HepG2 (cell line): ENCODE data around the gene SEC14L1. TPM values are rescaled to one million over a fixed set of nuclear protein-coding genes. Genes with fewer than 3 reads are reported as not detected.

Experiments
- ATF7 ChIP-seq, 2 experiments: fragments of 450-650 bp in 1 of 2; sonication (generic) in 1 of 2; formaldehyde crosslinking in 1 of 2; IDR thresholded peaks; 2 replicates each; pipeline versions ENCODE4 v1.4.0 to v1.6.1; 2016 to 2020; ENCODE audit warnings: antibody characterized with exemption in 1 of 2, mild to moderate bottlenecking in 1 of 2, missing genetic modification reagents in 1 of 2
- DZIP1 ChIP-seq: sonication (generic); formaldehyde crosslinking; IDR thresholded peaks from 2 replicates; pipeline ENCODE4 v1.5.0; 2020; ENCODE audit warnings: mild to moderate bottlenecking, missing genetic modification reagents
- EHMT2 ChIP-seq: fragments of 200-600 bp; sonication (generic); IDR thresholded peaks from 2 replicates; pipeline ENCODE4 v1.7.0; 2017; ENCODE audit warnings: antibody characterized with exemption, low read depth, low read length, borderline replicate concordance
- HBP1 ChIP-seq: IDR thresholded peaks from 2 replicates; pipeline ENCODE4 v1.6.1; 2016; ENCODE audit warnings: low read depth, control low read depth
- HOXA5 ChIP-seq: sonication (generic); formaldehyde crosslinking; IDR thresholded peaks from 2 replicates; pipeline ENCODE4 v1.4.0; 2020; ENCODE audit warnings: missing genetic modification reagents
- SNAPC2 ChIP-seq: sonication (generic); formaldehyde crosslinking; IDR thresholded peaks from 2 replicates; pipeline ENCODE4 v1.8.1; 2022; ENCODE audit warnings: mild to moderate bottlenecking, missing genetic modification reagents
- TAF15 ChIP-seq: fragments of 200-400 bp; formaldehyde crosslinking; IDR thresholded peaks from one replicate; pipeline ENCODE4 v1.6.1; 2018; ENCODE audit warnings: mild to moderate bottlenecking, low read depth, low read length; ENCODE audit not compliant: poor library complexity, severe bottlenecking
- TEAD3 ChIP-seq: optimal IDR thresholded peaks from 2 replicates; pipeline ENCODE3; 2016; ENCODE audit warnings: borderline replicate concordance
- XRCC5 ChIP-seq: fragments of 200-400 bp; formaldehyde crosslinking; optimal IDR thresholded peaks from 2 replicates; pipeline ENCODE3; 2017; ENCODE audit warnings: mild to moderate bottlenecking, low read length
- ZBTB49 ChIP-seq: sonication (generic); formaldehyde crosslinking; IDR thresholded peaks from 2 replicates; pipeline ENCODE4 v1.4.0; 2020; ENCODE audit warnings: missing genetic modification reagents, borderline replicate concordance
- ZBTB7A ChIP-seq: sonication (generic); formaldehyde crosslinking; IDR thresholded peaks from 2 replicates; pipeline ENCODE4 v1.8.0; 2022; ENCODE audit warnings: mild to moderate bottlenecking, missing genetic modification reagents
- ZIK1 ChIP-seq: sonication (generic); formaldehyde crosslinking; IDR thresholded peaks from 2 replicates; pipeline ENCODE4 v1.5.0; 2020; ENCODE audit warnings: mild to moderate bottlenecking, low read depth, missing genetic modification reagents, borderline replicate concordance
- ZNF234 ChIP-seq: sonication (generic); formaldehyde crosslinking; conservative IDR thresholded peaks from 2 replicates; pipeline ENCODE4 v1.5.1; 2020; ENCODE audit warnings: mild to moderate bottlenecking, missing genetic modification reagents
- ZNF563 ChIP-seq: sonication (generic); formaldehyde crosslinking; IDR thresholded peaks from 2 replicates; pipeline ENCODE4 v1.8.0; 2022; ENCODE audit warnings: mild to moderate bottlenecking, moderate library complexity, missing genetic modification reagents
- ZNF589 ChIP-seq: sonication (generic); formaldehyde crosslinking; conservative IDR thresholded peaks from 2 replicates; pipeline ENCODE4 v1.8.0; 2022; ENCODE audit warnings: mild to moderate bottlenecking, moderate library complexity, missing genetic modification reagents
- ZNF878 ChIP-seq: sonication (generic); formaldehyde crosslinking; IDR thresholded peaks from 2 replicates; pipeline ENCODE4 v1.8.1; 2023; ENCODE audit warnings: mild to moderate bottlenecking, missing genetic modification reagents, moderate library complexity
- ZNF891 ChIP-seq: sonication (generic); formaldehyde crosslinking; IDR thresholded peaks from 2 replicates; pipeline ENCODE4 v1.5.0; 2020; ENCODE audit warnings: mild to moderate bottlenecking, missing genetic modification reagents
- polyA plus RNA-seq, 8 experiments: library from polyadenylated mRNA; depleted of rRNA in 3 of 8; stranded (reverse) in 7 of 8; unstranded in 1 of 8; fragments of >200 nt; fragmentation: Illumina TruSeq in 4 of 8; extraction: Trizol in 4 of 8; gene quantifications; 2 replicates each; pipeline versions ENCODE4 v1.2.1 to v1.2.3, GENCODE V29; 2011 to 2016; ENCODE audit warnings: low read depth in 4 of 8, missing spikeins in 1 of 8, mixed read lengths in 1 of 8; ENCODE audit not compliant: insufficient read depth in 1 of 8
- total RNA-seq, 5 experiments: library from RNA; depleted of rRNA; stranded (reverse); fragments of >200 nt; fragmentation: Illumina TruSeq; extraction: Trizol; gene quantifications; 2 replicates each; pipeline ENCODE4 v1.2.3, GENCODE V29; 2016; ENCODE audit warnings: low read depth in 1 of 5
- TF ChIP-seq, protein P1 (sequence below): sonication (generic); formaldehyde crosslinking; IDR thresholded peaks from 2 replicates; pipeline ENCODE4 v1.5.0; 2020; ENCODE audit warnings: missing genetic modification reagents

SEC14L1 gene
- total and polyA plus RNA-seq, 2 of the 13 experiments (the other 11 are each of a cell fraction or from before 2014, with no cell fraction given): 26.3 to 43.9 TPM

DNA sequence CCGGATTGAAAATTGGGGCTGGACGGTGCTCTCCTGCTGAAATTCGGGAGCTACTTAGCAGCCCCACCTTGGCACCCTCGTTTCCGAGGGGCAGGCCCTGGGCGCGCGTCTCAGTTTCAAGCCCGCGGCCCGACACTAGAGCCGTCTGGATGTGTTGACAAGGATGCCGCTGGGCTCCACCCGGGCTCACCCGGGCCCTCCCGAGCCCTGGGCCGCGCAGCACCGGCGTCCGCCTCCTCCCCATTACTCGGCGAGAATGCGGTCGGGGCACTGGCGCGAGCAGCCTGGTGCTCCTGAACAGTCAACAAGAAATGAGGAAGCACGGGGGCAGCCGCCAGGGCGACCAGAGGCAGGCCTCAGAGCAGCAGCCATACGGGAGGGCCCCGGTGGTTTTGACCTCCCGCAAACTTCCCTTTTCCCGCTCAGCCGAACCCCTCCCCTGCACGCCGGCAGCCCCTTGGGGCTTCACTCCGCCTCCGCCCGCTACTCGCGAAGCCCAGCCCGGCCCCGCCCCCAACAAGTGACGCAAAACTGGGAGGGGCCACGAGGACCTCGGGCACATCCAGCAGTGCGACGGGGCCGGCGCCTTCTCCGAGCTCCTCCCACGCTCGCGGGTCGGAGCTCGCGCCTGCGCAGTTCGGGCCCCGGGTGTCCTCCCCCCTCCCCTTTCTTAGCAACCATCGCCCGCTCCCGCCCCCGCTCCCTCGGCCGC is 447 bp upstream of the SEC14L1 start (continued):
- TF ChIP-seq, protein P1, sequence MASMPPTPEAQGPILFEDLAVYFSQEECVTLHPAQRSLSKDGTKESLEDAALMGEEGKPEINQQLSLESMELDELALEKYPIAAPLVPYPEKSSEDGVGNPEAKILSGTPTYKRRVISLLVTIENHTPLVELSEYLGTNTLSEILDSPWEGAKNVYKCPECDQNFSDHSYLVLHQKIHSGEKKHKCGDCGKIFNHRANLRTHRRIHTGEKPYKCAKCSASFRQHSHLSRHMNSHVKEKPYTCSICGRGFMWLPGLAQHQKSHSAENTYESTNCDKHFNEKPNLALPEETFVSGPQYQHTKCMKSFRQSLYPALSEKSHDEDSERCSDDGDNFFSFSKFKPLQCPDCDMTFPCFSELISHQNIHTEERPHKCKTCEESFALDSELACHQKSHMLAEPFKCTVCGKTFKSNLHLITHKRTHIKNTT (CRISPR knock-in tag): no peak
- TF ChIP-seq EHMT2 (no peak), HOXA5 (CRISPR knock-in tag) (peak; percentile 85), DZIP1 (CRISPR knock-in tag) (0 out of 2 replicates have a peak, but pooled peaks have one; percentile 44), XRCC5 (peak; percentile 67), ZNF563 (peak; percentile 88), TAF15 (peak; percentile 37), ZBTB7A (no peak; the same call in 1 of the 2 replicates), SNAPC2 (CRISPR knock-in tag) (peak; percentile 87; the same call in 1 of the 2 replicates), TEAD3 (CRISPR knock-in tag) (peak; percentile 66), ZNF589 (CRISPR knock-in tag) (0 out of 2 replicates have a peak, but pooled peaks have one; percentile 72), HBP1 (CRISPR knock-in tag) (no peak), ZNF878 (CRISPR knock-in tag) (peak; percentile 91), ZNF234 (no peak), ZNF891 (peak; percentile 39; the same call in 1 of the 2 replicates), ATF7 (IDR thresholded peaks at IDR 0.05) (no peak), ATF7 (CRISPR knock-in tag; IDR thresholded peaks at IDR 0.05) (no peak), ZIK1 (0 out of 2 replicates have a peak, but pooled peaks have one; percentile 60), ZBTB49 (no peak)
